ENCODE results near the gene SETBP1.

SETBP1 gene

DNA sequence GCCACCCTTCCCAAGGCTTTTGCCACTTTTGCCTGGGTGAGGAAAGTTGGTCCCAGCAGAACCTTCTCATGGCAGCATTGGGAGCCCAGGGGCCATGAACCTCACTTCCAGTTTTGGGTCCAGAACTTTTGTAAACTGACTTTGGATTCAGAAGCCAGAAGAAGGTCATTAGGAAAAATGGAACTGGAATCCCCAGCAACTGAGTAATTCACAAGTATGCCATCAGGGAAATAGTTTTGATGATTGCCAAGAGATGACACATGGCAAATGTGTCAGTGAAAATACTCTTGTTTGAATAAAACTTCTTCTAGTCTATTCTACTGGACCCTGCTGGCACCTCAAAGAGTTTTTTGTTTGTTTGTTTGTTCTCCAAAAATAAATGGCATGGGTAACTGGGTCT lies 203.7 kb downstream of the SETBP1 start:
- DNase-seq = no peak

DNA sequence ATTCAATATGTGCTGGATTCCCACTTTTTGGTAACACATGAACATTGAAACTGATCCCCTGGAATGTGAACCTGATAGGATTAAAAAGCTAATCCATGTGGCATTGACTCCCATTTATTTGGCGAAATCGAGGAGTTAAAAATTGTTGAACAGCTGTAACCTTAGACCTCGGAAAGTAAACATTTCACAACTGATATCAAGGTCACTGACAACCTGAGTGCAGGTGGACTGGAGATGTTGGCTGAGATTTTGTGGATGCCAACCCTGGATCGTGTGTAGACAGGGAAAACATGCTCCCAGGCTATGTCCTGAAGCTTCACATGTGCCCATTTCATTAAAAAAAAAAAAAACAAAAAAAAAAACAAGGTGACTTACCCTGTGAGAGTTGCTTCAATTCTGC lies 204.8 kb downstream of the SETBP1 start:
- DNase-seq = no peak

DNA sequence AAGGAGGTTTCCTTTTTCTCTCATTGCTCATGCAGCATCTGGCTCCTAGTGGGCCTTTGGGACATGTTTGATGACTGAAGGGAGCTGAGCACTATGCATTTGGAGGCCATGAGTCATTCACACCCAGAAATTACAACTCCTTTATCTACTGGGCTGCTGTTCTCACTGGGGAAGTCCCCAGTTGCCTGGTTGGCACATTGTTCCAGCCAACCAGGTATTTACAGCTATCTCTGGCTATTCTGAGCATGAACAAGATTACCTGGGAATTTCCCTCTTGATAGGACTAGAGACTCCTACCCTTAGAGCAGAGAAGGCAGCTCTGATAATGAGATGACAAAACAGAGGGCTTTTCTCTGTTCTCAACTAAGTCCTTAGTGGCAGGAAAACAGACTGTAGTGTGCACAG lies 206.5 kb downstream of the SETBP1 start:
- no peak for DNase-seq

GRCh38 chr18:44889111-44889510 lies 208.4 kb downstream of the SETBP1 start:
- DNase-seq = no peak

DNA sequence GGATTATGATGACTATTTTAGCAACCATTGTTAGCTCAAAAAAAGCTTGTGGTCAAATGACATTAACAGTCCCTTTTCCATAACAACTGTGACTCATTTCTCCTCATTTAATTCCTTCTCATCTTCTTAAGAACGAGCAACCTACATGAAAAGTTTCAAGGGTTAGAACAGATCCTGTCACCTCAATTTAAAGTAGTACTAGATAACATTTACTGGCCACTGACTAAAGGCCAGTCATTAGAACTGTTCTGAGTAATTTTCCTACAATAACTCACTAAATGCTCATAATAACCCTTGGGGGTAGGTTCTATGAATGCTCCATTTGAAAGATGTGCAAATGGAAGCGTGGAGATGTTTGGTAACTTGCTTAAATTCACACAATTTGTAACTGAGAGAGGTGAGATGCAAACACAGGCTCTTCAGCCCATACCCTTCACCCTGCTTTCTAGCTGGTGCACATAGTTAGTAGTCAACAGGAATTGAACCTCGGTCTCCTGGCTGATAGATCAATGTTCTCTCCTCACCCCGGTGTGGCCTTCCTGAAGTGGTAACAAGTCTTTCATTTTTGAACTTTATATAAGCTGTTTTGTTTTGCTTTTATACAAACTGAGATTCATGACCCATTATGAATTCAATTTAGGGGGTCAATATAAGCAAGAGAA lies 212.5 kb downstream of the SETBP1 start:
- DNase-seq = no peak

GRCh38 chr18:44893966-44894365 lies 213.3 kb downstream of the SETBP1 start:
- DNase-seq = no peak

DNA sequence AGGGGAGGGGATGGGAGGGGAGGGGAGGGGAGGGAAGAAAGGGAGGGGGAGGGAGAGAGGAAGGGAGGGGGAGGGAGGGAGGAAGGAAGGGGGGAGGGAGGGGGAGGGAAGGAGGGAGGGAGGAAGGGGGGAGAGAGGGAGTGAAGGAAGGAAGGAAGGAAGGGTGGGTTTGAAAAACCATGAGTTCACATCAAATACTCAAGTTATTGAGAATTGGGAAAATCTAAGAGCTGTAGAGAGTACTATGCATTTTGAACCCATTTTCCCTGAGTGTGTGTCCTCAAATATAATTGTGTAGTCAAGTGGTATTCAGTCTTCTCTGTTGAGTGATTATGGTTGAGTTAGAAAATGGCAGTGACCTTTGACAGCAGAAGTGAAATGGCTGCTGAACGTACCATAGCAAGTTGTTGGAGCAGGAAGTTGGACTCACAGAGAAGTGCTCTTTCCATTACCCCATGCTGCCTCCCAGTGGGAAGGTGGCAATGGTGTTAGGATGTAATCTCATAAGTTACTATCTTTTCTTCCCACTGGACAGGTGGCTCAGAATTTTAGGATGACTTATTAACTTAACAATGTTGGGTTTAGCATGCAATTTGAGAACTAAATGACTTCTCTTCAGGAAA lies 214.6 kb downstream of the SETBP1 start:
- DNase-seq = no peak

GRCh38 chr18:44896846-44897245 lies 216.2 kb downstream of the SETBP1 start:
- no peak for DNase-seq

DNA sequence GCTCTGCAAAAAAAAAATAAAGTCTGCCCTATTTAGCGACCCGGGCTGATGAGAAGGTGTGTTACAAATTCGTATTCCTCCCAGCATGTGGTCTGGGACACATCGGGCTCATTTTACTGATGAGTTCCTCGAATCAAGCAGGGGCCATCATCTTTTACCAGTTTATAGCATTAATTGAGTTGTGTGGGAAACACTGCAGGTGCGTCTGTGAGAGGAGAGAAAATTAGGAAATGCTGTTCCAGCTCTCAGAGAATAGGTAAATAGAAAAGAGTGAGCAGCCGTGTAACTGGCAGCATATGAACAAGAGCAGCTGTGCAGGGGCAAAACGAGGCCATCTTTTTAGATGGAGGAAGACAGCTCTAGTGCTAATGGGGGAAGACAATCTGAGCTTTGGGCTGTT lies 216.7 kb downstream of the SETBP1 start:
- no peak for DNase-seq

DNA sequence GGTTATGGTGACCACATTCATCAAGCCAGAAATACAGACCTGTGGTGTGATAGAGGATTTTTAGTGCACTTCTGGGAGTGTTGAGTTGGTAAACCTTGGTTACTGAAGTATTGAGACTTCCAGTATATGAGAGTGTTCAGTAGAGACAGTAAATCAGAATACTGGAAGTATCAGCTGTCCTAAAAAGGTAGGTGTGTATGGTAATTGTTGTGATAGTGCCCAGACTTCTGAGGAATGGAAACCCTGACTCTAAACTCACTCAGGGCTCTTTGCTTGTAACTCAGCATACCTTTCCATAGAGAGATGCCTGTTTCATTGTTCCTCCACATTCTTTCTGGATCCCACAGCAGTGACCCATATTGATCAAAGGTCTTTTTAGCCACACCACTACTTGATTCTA lies 217.1 kb downstream of the SETBP1 start:
- DNase-seq = no peak

- DNase-seq = no peak
Measured at GRCh38 chr18:44898498-44898897, 217.8 kb downstream of the SETBP1 start.

DNA sequence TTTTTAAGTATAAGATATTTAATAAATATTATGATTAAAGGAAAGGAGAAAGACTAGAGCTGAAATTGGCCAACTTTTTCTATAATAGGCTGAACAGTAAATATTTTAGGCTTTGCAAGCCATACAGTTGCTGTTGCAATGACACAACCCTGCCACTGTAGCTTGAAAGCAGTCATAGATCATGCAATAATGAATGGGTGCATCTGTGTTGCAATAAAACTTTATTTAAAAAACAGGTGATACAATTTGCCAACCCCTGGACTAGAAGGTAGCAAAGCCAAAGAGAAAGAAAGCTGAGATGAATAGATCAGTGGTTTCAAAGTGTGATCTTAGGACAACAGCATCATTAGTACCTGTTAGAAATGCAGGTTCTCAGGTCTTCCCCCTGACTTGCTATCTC lies 219.1 kb downstream of the SETBP1 start:
- no peak for DNase-seq

DNA sequence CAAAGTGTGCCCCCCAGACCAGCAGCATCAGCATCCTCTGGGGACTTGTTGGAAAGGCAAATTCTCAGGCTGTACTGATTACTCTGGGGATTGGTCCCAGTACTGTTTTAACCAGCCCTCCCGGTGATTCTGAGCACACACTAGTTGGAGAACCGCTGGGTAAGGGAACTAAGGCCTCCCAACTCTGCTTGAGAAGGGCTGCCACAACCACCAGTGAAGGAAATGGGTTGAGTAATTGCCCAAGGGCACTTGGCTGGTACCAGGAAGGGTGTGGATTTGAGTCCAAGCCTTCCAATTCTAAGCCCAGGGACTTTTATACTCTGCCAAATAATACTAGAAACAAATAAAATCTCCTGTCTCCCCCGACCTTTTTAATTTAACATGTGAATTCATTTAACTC lies 219.9 kb downstream of the SETBP1 start:
- no peak for DNase-seq

DNA sequence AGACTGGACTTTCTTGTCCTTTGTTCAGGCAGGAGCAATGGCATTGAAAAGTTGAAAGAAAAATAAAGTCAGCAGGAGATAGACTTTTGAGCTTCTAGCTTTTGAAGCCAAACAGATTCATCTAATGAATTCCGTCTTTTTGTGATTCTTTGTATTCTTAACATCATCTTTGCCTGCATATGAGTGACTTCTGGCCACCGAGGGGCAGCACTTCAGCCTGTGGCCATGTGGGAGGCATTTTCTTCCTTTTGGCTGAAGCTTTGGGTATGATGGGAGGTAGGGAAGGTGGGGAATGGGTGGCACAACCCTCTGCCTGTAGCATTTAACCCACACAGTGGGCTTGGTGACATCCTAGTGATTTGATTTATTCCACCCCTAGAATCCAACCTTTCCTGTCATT lies 220.6 kb downstream of the SETBP1 start:
- DNase-seq = no peak

GRCh38 chr18:44903327-44903726 lies 222.6 kb downstream of the SETBP1 start:
- DNase-seq = no peak

DNA sequence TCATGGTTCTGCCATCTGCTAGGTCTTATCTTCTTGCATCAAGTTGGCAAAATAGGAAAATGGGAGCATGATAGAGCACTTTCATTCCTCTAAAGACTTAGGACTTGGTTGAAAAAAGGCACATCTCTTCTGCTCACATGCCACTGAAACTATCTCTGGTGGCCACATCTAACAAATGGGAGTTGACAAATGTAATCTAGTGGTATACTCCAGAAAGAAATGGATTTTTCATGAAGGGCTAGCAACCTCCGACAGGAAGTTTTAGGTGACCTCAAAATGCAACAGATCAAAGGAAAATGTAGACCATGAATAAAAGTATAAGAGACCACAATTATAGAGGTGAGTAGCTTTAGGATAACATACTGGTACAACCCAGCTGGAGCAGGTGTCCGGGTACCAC lies 224.1 kb downstream of the SETBP1 start:
- no peak for DNase-seq

DNA sequence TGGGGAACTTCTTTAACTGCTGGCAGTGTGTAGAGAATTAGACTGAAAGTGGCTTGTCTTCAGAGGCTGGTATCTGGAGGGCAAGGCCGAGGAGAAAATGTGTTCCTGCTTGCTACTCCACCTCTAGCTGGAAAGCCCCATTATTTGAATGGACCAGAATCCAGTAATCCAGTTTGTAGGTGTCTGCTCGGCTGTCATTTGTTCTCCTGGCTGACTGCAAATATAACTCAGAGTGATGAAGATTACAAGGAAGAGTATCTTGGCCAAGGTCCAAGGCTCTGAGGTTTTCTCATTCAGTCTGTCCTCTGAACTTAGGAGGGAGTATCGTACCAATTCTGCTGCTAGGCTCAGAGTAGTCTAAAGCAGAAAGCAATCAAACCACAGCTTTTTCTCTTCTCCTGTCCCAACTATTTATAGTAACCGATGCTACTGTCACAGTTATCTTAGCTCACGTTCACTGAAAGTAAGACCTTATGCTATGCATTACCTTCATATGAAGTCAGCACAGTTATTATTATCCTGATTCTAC lies 228.6 kb downstream of the SETBP1 start:
- no peak for DNase-seq

GRCh38 chr18:44911260-44911659 lies 230.6 kb downstream of the SETBP1 start:
- no peak for DNase-seq

DNA sequence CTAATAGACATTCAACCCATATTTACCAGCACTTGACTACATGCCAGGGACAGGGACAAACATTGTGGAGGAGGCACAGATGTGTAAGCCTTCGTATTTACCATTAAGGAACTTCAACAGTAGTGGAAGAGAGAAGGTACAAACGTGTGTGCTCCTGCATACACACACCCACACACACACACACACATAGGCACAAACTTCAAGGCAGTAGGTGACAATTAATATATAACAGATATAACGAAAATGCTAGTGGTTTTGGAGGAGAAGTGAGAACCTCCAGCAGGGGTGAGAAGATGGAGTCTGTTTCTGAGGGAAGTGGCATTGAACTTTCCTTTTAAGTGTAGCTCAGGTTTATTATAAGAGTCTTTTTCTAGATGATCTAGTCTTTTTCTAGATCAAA lies 231.1 kb downstream of the SETBP1 start:
- no peak for DNase-seq

GRCh38 chr18:44912740-44913478 lies 232.2 kb downstream of the SETBP1 start:
- DNase-seq = no peak

- DNase-seq = no peak
Measured at GRCh38 chr18:44914028-44914427, 233.3 kb downstream of the SETBP1 start.

DNA sequence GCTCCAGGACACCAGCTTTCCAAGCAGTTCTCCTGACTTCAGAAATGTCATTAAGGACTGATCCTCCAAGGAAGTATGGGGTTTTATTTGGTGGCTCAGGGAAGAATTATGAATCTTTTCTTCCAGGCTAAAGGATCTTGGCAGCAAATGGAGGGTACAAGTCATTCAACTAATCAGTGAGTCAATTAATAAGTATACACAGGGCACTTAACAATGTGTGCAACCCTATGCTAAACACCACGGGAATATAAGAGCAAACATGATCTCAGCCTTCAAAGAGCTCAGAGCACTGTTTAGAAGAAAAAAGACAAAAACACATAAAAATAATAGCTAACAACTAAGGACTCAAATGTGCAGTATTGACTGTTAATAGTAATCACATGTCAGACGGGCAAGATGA lies 234.5 kb downstream of the SETBP1 start:
- DNase-seq = no peak

- no peak for DNase-seq
Measured at GRCh38 chr18:44915661-44916060, 235.0 kb downstream of the SETBP1 start.

Measured in amniotic stem cell (primary cell).